ENCODE measurements around the gene DDX4.

DNA sequence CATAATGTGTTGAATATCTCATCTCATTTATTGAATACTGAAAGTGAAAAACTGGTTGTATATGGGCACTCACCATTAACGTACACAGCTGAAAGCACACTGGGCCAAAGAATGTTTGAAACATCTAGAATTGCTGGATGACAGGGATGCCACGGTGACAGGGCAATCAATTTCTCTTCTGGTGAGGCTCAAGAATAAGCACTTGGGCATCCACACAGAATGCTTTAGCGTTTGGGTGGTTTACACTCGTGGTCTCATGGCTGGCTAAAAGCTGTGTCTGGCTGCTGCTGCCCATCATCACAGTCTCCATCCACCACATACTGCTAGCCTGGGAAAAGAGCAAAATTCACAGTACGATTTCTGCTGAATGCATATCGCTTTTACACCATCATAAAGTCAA is 82.6 kb downstream of the DDX4 start:
- TF ChIP-seq, protein P1, sequence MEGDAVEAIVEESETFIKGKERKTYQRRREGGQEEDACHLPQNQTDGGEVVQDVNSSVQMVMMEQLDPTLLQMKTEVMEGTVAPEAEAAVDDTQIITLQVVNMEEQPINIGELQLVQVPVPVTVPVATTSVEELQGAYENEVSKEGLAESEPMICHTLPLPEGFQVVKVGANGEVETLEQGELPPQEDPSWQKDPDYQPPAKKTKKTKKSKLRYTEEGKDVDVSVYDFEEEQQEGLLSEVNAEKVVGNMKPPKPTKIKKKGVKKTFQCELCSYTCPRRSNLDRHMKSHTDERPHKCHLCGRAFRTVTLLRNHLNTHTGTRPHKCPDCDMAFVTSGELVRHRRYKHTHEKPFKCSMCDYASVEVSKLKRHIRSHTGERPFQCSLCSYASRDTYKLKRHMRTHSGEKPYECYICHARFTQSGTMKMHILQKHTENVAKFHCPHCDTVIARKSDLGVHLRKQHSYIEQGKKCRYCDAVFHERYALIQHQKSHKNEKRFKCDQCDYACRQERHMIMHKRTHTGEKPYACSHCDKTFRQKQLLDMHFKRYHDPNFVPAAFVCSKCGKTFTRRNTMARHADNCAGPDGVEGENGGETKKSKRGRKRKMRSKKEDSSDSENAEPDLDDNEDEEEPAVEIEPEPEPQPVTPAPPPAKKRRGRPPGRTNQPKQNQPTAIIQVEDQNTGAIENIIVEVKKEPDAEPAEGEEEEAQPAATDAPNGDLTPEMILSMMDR (IDR thresholded peaks at IDR 0.05): no peak
- no peak for TF ChIP-seq POLR2A (IDR thresholded peaks at IDR 0.05)

Measured in body of pancreas (tissue), 4 donors.